ENCODE measurements around the gene TEPSIN. TPM values are rescaled to one million over a fixed set of nuclear protein-coding genes. Genes with fewer than 3 reads are reported as not detected.

The TEPSIN gene
- total RNA-seq, 1 experiment from 2014 or later: 40.7 TPM

DNA sequence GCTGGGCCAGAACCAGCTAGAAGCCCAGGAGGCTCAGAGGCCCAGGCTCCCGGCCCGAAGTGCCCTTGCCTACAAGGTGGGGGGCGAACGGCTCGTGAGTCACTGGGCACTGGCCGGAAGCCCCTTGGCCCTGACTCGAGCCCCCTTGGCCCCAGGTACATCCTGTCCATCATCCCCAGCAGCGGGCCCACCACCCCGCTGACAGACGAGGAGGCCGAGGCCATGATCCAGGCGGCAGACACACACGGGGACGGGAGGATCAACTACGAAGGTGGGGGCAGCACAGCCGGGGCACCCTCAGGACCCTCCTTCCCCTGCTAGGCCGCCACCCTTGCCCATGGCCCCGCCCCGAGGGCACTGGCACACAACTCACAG lies 57.1 kb downstream of the TEPSIN start (continued):
- TF ChIP-seq, protein P1, sequence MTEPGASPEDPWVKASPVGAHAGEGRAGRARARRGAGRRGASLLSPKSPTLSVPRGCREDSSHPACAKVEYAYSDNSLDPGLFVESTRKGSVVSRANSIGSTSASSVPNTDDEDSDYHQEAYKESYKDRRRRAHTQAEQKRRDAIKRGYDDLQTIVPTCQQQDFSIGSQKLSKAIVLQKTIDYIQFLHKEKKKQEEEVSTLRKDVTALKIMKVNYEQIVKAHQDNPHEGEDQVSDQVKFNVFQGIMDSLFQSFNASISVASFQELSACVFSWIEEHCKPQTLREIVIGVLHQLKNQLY (CRISPR knock-in tag; IDR thresholded peaks at IDR 0.05): no peak
- TF ChIP-seq PRDM15 (CRISPR knock-in tag; IDR thresholded peaks at IDR 0.05): no peak
- TF ChIP-seq, protein P2, sequence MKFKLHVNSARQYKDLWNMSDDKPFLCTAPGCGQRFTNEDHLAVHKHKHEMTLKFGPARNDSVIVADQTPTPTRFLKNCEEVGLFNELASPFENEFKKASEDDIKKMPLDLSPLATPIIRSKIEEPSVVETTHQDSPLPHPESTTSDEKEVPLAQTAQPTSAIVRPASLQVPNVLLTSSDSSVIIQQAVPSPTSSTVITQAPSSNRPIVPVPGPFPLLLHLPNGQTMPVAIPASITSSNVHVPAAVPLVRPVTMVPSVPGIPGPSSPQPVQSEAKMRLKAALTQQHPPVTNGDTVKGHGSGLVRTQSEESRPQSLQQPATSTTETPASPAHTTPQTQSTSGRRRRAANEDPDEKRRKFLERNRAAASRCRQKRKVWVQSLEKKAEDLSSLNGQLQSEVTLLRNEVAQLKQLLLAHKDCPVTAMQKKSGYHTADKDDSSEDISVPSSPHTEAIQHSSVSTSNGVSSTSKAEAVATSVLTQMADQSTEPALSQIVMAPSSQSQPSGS (CRISPR knock-in tag; IDR thresholded peaks at IDR 0.05; ENCODE audit: borderline replicate concordance, low read depth): no peak
- no peak for TF ChIP-seq ZNF121 (CRISPR knock-in tag; IDR thresholded peaks at IDR 0.05)

DNA sequence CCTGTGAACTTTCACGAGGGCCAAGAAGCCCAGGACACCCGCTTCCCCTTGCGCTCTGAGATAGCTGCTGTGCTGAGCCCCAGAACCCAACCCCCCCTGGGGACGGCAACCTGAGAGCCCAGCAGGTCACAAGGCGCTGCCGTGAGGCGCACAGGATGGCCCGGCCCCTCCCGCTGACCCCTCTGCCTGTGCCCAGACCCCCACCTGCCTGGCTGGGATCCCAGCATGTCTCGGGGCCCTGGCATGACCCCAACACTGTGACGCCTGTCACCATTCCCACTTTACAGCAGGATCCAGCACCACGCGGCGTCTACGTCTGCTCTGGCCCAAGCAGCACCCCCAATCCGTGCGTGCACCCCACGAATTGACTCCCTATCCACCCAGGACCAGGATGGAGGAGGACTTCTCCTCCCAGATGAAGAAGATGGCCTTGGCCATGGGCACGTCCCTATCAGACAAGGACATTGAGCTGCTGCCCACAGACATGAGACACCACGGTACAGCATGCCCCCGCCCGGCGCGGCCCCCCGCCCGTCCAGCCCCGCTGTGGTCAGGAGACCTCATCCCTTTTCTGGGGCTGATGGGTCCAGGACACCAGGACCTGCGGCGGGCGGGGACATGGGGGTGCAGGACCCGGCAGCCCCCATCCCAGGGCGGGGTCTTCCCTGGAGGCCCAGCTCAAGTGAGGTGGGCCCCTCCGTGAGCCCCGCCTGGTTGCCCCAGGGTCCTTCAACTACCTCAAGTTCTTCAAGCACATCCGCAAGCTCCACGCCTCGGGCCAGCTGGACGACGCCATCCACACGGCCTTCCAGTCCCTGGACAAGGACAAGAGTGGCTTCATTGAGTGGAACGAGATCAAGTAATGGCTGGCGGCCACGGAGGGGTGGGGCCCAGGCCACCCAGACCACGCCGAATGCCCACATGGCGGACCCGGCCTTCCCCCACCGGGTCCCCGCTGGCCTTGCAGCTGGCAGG lies 57.7 kb downstream of the TEPSIN start:
- H3K4me1 Mint-ChIP-seq: no peaks in the 10 kb centered on the region
- TF ChIP-seq EMX1 (CRISPR knock-in tag; IDR thresholded peaks at IDR 0.05): no peak
- TF ChIP-seq NFATC4 (CRISPR knock-in tag; IDR thresholded peaks at IDR 0.05): no peak
- no peak for TF ChIP-seq E2F4 (CRISPR knock-in tag; IDR thresholded peaks at IDR 0.05; ENCODE audit: borderline replicate concordance, low read depth)
- TF ChIP-seq ZNF281 (CRISPR knock-in tag; IDR thresholded peaks at IDR 0.05): no peak
- no peak for TF ChIP-seq CBFB (CRISPR knock-in tag; IDR thresholded peaks at IDR 0.05; ENCODE audit: low read depth)
- no peak for TF ChIP-seq JAZF1 (CRISPR knock-in tag; IDR thresholded peaks at IDR 0.05)
- TF ChIP-seq NFE2L1 (CRISPR knock-in tag; IDR thresholded peaks at IDR 0.05): no peak
- no peak for TF ChIP-seq ZNF121 (CRISPR knock-in tag; IDR thresholded peaks at IDR 0.05)
- no peak for TF ChIP-seq MAX (CRISPR knock-in tag; IDR thresholded peaks at IDR 0.05)
- TF ChIP-seq ZNF425 (CRISPR knock-in tag; conservative IDR thresholded peaks at IDR 0.05): no peak
- no peak for TF ChIP-seq ZNF219 (CRISPR knock-in tag; IDR thresholded peaks at IDR 0.05; ENCODE audit: borderline replicate concordance)
- TF ChIP-seq ZBTB43 (CRISPR knock-in tag; IDR thresholded peaks at IDR 0.05): no peak
- TF ChIP-seq ZNF512 (CRISPR knock-in tag; IDR thresholded peaks at IDR 0.05; ENCODE audit: borderline replicate concordance): no peak
- no peak for TF ChIP-seq E2F1 (CRISPR knock-in tag; IDR thresholded peaks at IDR 0.05)

More for the DNA sequence above, 57.7 kb downstream of the TEPSIN start:
- Mint-ChIP-seq H3K4me3 (no peak overlapping the region), H3K27ac (no peak overlapping the region), H3K9me3 (no peaks in the 10 kb centered on the region), H3K36me3 (no peaks in the 10 kb centered on the region), H3K27me3 (ENCODE audit: low read depth) (no peaks in the 10 kb centered on the region)
- ATAC-seq (no peak), DNase-seq (ENCODE audit: low spot score) (no peak)
- ChIA-PET CTCF (no interaction called here), POLR2A (no interaction called here)

Measured in WTC11 (cell line).